Choroid plexus epithelial cell (primary cell): Measurements from ENCODE around the gene ING5.

Experiments used
- DNase-seq: peaks from one replicate; pipeline ENCODE4 v3.0.0-alpha.2; 2010; ENCODE audit warnings: low read depth
- H3K4me3 ChIP-seq: 2 replicates; pipeline ENCODE4 v1.5.1; 2011; ENCODE audit warnings: low read depth, mild to moderate bottlenecking, control low read depth, low read length, moderate library complexity
- TF ChIP-seq, protein P1 (sequence below): conservative IDR thresholded peaks from 2 replicates; pipeline ENCODE4 v1.5.1; 2011; ENCODE audit warnings: low read depth, mild to moderate bottlenecking, control low read depth, inconsistent platforms, low read length, moderate library complexity

ING5 gene

DNA sequence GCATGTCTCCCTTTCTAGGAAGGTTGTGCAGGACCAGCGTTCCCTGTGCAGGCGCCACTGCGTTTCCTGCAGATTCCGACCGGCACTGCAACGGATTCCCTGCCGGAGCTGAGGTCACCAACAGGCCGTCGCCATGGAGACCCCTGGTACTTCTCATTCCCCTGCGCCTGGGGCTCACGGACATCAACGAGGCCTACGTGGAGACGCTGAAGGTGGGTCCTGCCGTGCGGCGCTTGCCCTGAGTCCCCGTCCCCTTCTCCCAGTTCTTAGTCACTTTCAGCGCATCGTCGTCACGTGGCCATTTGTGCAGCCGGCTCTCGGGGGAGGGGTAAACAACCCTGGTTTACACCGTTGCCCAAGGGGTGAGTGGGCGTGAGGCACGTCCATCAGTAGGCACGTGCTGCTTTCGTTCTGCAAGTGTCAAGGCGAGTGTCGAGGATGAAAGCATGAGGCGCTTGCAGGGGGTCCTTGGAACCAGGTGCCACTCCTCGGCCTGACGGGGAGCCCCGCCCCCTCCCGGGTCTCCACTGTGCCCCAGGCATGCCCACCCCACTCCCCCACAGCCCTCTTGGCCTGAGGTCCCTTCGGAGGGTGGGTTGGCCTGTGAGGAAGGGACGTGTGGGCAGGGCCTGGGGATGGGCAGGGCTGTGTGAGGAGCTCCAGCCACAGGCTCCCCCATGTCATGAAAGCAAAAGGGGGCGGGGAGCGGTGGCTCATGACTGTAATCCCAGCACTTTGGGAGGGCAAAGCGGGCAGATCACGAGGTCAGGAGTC lies 35.0 kb upstream of the ING5 start:
- TF ChIP-seq, protein P1, sequence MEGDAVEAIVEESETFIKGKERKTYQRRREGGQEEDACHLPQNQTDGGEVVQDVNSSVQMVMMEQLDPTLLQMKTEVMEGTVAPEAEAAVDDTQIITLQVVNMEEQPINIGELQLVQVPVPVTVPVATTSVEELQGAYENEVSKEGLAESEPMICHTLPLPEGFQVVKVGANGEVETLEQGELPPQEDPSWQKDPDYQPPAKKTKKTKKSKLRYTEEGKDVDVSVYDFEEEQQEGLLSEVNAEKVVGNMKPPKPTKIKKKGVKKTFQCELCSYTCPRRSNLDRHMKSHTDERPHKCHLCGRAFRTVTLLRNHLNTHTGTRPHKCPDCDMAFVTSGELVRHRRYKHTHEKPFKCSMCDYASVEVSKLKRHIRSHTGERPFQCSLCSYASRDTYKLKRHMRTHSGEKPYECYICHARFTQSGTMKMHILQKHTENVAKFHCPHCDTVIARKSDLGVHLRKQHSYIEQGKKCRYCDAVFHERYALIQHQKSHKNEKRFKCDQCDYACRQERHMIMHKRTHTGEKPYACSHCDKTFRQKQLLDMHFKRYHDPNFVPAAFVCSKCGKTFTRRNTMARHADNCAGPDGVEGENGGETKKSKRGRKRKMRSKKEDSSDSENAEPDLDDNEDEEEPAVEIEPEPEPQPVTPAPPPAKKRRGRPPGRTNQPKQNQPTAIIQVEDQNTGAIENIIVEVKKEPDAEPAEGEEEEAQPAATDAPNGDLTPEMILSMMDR = peak; percentile 18
- no peak overlapping the region for H3K4me3 ChIP-seq
- peak; percentile 64 for DNase-seq

DNA sequence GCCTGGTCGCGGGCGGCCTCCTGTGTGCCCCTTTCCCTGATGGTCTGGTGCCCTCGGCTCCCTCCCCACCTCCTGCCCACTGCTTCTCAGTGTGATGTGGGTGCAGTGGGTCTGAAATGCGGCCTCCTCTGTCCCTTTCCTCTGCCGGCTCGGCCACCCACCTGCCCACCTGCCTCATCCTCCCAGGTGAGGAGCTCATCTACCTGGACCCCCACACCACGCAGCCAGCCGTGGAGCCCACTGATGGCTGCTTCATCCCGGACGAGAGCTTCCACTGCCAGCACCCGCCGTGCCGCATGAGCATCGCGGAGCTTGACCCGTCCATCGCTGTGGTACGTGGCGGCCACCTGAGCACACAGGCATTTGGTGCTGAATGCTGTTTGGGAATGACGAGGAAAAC lies 33.5 kb upstream of the ING5 start:
- H3K4me3 ChIP-seq = no peak overlapping the region
- TF ChIP-seq, protein P1 = no peak
- no peak for DNase-seq

DNA sequence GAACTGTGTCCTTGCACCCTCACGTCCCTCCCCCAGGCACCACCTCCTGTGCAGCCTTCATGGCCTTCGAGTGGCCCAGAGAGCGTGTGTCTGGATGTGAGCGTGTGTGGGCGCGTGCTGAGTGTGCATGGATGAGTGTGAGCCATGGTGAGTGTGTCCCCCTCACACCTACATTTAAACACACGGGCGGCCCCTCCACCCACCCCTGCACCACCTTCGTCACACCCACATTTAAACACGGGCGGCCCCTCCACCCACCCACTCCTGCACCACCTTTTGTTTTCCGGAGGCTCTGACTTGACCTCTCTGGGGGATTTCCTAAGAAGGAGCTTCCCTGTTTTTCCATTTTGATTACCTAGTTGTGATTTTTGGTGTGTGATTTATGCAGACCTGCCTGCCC lies 33.0 kb upstream of the ING5 start:
- no peak overlapping the region for H3K4me3 ChIP-seq
- DNase-seq = no peak

DNA sequence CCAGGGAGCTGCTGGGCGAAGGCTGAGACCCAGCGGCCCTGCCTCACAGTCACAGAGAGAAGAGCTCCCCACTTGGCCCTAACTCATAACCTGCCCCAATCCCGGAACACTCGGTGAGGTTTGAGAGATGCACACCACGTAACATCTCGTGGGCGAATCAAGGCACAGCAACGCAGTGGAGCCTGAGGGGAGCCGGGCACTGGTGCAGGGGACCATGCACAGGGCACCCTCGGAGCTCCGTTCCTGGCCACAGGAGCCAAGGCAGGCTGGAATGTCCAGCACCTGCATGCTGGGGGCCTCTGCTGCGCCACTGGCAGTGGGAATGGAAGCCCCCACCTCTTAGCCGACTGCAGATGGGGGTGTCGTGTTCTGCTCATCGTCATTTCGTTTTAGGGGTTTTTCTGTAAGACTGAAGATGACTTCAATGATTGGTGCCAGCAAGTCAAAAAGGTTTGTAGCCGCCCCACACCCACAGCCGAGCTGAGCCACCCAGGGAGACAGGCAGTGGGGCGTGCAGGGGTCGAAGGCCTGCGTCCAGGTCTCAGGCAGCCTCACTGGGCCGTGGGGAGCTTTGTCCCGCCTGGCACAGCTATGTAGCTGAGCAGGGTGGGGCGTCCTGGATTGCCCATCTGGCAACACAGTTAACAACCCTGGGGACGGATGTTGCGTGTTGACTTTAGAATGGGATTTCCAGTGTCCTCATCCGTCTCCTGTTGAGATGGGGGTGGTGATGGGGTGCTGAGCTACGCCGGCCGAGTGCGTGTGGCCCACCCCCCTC lies 31.3 kb upstream of the ING5 start:
- DNase-seq = no peak
- H3K4me3 ChIP-seq = no peak overlapping the region
- TF ChIP-seq, protein P1 = no peak

More for the DNA sequence above, 33.0 kb upstream of the ING5 start:
- TF ChIP-seq, protein P1 = no peak

DNA sequence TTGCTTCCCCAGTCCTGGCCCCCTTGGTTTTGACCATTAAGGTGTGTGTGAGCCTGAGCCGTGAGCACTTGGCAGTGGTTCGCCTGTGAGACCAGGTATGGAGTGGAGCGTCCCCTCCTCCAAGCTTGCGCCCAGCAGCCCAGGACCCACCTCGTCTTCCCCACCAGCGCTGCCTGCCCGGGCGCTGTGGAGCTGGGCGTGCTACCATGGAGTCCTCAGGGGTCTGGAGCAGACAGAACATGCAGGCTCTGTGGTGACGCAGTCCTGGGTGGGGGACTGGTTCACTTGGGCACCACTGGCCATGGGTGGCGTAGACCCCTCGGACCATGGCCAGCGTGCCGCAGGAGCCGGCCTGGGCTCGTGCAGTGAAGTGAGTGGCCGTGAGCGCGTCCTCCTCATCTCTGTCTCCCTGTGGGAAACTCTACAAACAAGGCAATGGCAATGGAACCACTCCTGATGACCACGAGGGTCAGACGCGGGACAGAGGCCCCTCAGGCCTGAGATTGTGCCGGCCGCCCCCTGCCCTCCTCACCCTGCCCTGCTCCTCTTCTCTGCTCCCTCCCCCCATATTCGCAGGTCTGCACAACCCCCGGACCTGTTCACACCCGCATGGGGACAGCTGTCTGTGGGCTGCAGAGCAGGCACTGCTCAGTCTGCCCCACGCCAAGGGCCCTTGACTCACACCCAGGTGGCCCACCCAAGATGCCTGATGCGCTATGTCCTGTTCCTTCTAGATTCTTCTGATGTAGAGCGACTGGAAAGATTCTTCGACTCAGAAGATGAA lies 30.2 kb upstream of the ING5 start:
- no peak for DNase-seq
- TF ChIP-seq, protein P1 = no peak
- H3K4me3 ChIP-seq = no peak overlapping the region

DNA sequence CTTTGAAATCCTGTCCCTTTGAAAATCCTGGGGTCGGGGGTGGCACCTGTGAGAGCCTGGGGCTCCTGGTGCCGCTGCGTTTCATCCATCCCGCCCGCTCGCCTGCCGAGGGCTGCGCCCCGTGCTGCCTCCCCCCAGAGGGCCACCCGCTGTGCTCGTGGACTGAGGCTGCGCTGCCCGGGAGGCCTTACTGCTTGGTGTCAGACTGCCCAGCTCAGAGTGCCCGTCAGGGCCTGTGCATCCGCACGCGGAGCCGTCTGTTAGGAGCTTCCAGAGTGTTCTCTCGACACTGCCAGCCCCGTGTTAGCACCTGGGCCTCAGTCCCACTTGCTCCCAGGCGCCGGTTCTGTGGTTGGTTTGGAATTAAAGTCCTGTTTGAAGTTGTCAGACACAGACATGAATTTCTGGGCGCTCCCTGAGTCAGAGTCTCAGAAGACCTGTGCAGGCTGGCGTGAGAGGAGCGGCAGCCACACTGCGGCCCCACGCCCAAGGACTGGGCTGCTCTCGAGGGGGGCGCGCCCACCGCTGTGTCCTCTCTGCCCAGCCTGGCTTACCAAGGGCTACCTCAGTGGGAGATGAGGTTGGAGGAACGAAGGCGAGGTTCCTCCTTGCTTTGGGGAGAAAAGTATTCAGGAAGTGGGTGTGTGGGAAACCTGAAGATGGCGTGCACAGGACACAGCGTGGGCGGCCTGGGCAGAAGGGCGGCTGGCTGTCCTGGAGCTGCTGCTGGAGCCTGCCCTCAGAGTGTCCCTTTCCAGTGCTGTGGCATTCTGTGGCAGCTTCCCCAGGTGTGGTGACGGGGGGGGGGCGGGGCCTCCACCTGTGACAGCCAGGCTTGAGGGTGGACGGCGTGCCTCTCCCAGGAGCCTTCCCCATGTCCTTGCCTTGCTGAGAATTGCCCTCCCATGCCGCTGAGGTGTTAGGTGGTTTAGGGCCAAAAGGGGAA lies 29.3 kb upstream of the ING5 start:
- TF ChIP-seq, protein P1 = no peak
- no peak overlapping the region for H3K4me3 ChIP-seq
- no peak for DNase-seq
